ENCODE results near the gene BCAM.

BCAM gene

GRCh38 chr19:44812142-44812718, 3.3 kb downstream of the BCAM start:
- no peak overlapping the region for H3K4me3 ChIP-seq (ENCODE audit: low read depth, low read length)
- no peak for TF ChIP-seq CTCF (IDR thresholded peaks at IDR 0.05; ENCODE audit: low read depth, low read length)

- no peak for TF ChIP-seq CTCF (IDR thresholded peaks at IDR 0.05; ENCODE audit: low read depth, low read length)
Observed at GRCh38 chr19:44813070-44813840, 4.4 kb downstream of the BCAM start.

GRCh38 chr19:44813841-44814470, 5.1 kb downstream of the BCAM start:
- H3K4me3 ChIP-seq (ENCODE audit: low read depth, low read length) = no peak overlapping the region
- no peak for TF ChIP-seq CTCF (IDR thresholded peaks at IDR 0.05; ENCODE audit: low read depth, low read length)

More at GRCh38 chr19:44813070-44813840, 4.4 kb downstream of the BCAM start:
- no peak overlapping the region for H3K4me3 ChIP-seq (ENCODE audit: low read depth, low read length)

GRCh38 chr19:44814517-44814916, 5.6 kb downstream of the BCAM start:
- no peak overlapping the region for H3K4me3 ChIP-seq (ENCODE audit: low read depth, low read length)
- TF ChIP-seq CTCF (IDR thresholded peaks at IDR 0.05; ENCODE audit: low read depth, low read length) = no peak

GRCh38 chr19:44816301-44816700, 7.4 kb downstream of the BCAM start:
- no peak overlapping the region for H3K4me3 ChIP-seq (ENCODE audit: low read depth, low read length)
- no peak for TF ChIP-seq CTCF (IDR thresholded peaks at IDR 0.05; ENCODE audit: low read depth, low read length)

- TF ChIP-seq CTCF (IDR thresholded peaks at IDR 0.05; ENCODE audit: low read depth, low read length) = no peak
- no peak overlapping the region for H3K4me3 ChIP-seq (ENCODE audit: low read depth, low read length)
Observed at GRCh38 chr19:44817725-44818465, 9.0 kb downstream of the BCAM start.

Data from WI38 (cell line).